ENCODE data around the gene CA5A.
"Not testable (repeated sequence)": the region's sequence is repeated elsewhere in the genome, so short reads cannot be mapped to it uniquely, and the experiment has no call there.

CA5A gene

GRCh38 chr16:87936375-87937230 is at the start of gene CA5A:
TSS of gene CA5A (minus strand) at chr16:87936529. CDS start at chr16:87936450, 79 bp downstream.
- in situ Hi-C loops (cut with MboI; ENCODE audit: low sequenced_read_pairs), result no loop called here

DNA sequence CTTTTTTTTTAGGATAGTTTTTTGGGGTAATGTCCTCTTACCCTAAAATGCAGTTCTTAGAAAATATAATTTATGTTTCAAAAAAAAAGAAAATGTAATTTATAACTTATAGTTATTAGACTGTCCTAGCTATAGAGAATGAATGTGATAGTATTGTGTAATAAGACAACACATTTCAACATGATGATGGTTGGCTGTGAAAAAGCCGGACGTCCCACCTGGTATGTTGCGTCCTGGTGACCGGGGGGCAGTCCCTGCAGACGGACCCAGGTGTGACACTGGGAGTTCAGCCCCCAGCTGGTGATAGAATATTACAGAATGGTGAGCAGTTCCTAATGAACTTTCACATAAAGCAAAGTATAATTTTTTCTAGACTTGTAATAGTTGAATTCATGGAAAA is 49.2 kb upstream of the CA5A start:
- in situ Hi-C loops (cut with MboI; ENCODE audit: low sequenced_read_pairs), result not testable (repeated sequence)

DNA sequence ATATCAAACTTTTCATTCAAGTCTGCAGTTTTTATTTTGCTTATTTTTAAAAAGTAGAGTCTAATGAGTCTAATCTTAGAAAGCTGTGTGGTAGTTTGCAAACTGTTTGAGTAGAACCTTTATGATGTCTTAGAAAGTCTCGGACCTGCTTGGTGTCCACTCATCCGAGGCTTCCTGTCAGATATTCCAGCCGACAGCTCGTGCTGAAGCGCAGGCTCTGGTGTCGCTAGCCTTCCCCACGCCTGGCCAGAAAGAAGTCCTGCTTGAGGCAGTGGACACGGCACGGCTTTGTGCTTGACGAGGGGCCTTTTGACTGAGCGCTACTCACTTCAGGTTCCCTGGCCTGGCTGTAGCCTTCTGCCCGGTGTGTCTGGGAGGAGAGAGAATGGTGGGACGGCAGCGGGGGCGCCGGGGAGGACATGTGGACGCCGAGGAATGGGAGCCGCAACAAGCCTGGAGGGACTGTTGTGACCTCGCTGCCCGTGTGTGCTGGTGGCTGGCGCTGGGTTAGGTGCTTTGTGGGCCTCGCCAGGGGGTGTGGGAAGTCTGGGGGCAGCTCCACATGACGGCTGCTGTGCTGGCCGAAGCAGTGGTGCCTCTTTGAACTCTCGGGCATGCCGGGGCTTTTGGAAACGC is 48.4 kb upstream of the CA5A start:
- in situ Hi-C loops (cut with MboI; ENCODE audit: low sequenced_read_pairs), result no loop called here

- in situ Hi-C loops (cut with MboI; ENCODE audit: low sequenced_read_pairs), result not testable (repeated sequence)
Observed at GRCh38 chr16:87984180-87984579, 47.9 kb upstream of the CA5A start.

DNA sequence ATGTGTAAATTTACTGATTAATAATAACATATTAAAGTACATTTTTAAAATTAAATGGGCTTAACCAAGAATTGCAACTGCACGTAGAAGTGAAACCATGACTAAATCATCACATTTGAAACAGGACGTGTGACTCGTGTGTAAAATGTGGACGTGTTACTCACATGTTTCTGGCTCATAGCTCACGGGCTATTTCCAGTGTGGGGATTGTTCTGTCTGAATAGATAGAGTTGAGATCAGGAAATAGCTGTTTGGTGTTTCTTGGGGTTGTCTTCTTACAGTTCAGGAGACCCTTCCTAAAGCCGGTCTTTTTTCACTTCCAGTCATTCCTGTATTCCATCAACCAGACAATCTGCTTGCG is 47.4 kb upstream of the CA5A start:
- in situ Hi-C loops (cut with MboI; ENCODE audit: low sequenced_read_pairs), result not testable (repeated sequence)

GRCh38 chr16:87983072-87983736 is 46.9 kb upstream of the CA5A start:
- in situ Hi-C loops (cut with MboI; ENCODE audit: low sequenced_read_pairs), result not testable (repeated sequence)

DNA sequence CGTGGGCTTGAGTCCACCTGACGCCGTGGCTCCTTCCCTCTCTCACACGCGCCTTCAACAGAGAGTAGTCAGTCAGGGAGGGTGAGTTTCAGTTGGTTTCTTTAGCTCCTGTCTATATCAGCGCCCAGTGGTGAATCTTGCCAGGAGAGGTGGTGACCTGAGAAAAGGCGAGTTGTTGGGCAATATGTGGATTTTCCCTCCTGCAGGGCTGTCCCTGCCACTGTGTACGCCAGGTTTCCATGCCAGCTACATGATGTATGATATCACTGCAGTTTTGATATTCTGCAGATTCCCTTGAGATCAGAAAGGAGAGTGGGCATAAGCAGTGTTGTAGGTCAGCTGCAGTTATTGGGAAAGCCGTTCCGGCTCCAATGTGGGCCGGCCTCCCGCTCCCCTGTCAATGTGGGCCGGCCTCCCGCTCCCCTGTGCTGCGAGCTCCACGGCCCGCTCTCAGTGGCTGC is 46.3 kb upstream of the CA5A start:
- in situ Hi-C loops (cut with MboI; ENCODE audit: low sequenced_read_pairs), result no loop called here

GRCh38 chr16:87981376-87981775 is 45.0 kb upstream of the CA5A start:
- in situ Hi-C loops (cut with MboI; ENCODE audit: low sequenced_read_pairs), result not testable (repeated sequence)

GRCh38 chr16:87979911-87980630 is 43.7 kb upstream of the CA5A start:
- in situ Hi-C loops (cut with MboI; ENCODE audit: low sequenced_read_pairs), result not testable (repeated sequence)

- in situ Hi-C loops (cut with MboI; ENCODE audit: low sequenced_read_pairs), result no loop called here
Observed at GRCh38 chr16:87979352-87979751, 43.0 kb upstream of the CA5A start.

- in situ Hi-C loops (cut with MboI; ENCODE audit: low sequenced_read_pairs), result no loop called here
Observed at GRCh38 chr16:87978127-87978526, 41.8 kb upstream of the CA5A start.

GRCh38 chr16:87976665-87977064 is 40.3 kb upstream of the CA5A start:
- in situ Hi-C loops (cut with MboI; ENCODE audit: low sequenced_read_pairs), result no loop called here

GRCh38 chr16:87974178-87974577 is 37.8 kb upstream of the CA5A start:
- in situ Hi-C loops (cut with MboI; ENCODE audit: low sequenced_read_pairs), result no loop called here

DNA sequence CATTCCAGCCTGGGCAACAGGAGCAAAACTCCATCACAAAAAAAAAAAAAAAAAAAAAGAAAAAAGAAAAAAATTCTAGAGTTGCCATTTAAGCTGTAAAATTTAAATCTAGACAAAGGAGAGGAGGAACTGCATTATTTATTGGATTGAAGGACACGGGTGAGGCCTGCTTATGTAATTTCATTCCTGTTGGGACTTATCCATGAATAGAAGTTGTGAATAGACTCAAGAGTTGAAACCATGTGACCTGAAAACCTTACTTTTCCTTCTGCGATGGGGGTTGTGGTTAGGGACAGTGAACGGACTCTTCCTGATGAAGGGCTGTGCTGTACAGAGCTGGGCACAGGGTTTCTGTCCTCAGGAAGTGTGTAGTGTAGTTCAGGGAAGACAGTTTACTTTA is 37.4 kb upstream of the CA5A start:
- in situ Hi-C loops (cut with MboI; ENCODE audit: low sequenced_read_pairs), result no loop called here

GRCh38 chr16:87971933-87972332 is 35.6 kb upstream of the CA5A start:
- in situ Hi-C loops (cut with MboI; ENCODE audit: low sequenced_read_pairs), result no loop called here

DNA sequence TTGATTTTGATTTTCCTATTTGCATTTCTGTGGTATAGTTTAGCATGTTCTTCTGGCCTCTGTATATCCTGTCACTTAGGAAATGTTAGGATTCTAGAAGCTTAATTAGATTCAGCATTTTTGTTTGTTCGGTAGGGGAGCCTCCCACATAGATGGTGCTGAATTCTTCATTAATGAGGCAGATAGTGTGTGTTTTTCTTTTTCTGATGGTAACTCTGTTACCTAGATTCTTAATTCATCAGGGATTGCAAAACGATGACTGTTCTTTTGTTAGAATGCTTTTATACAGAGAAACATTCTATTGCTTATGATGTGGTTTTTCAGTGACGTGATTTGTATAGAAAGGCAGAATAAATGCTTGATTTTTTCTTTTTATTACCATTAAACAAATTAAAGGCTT is 33.9 kb upstream of the CA5A start:
- in situ Hi-C loops (cut with MboI; ENCODE audit: low sequenced_read_pairs), result no loop called here

- in situ Hi-C loops (cut with MboI; ENCODE audit: low sequenced_read_pairs), result no loop called here
Observed at GRCh38 chr16:87968541-87968940, 32.2 kb upstream of the CA5A start.

DNA sequence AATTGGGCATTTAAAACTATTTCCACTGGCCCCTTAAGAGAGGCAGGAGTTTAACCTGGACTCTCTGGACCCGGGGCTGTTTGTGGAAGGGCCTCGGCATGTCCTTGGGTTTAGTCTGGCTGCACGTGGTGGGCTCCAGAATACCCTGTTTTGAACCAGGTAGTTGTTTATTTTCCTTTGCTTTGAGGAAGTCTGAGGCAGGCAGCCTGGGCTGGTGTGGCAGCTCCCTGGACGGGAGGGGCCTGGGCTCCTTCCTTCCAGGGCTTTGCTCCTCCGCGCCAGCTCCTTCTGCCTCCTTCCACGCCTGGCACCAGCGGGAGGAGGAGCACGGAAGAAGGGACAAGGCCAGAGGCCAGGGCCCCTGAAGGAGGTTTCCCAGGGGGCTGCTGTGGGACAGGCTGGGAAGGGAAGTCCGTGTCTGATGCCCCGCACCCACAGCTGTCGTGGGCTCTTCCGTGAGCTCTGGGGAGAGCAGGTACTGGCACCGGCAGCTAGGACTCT is 30.4 kb upstream of the CA5A start:
- in situ Hi-C loops (cut with MboI; ENCODE audit: low sequenced_read_pairs), result no loop called here

DNA sequence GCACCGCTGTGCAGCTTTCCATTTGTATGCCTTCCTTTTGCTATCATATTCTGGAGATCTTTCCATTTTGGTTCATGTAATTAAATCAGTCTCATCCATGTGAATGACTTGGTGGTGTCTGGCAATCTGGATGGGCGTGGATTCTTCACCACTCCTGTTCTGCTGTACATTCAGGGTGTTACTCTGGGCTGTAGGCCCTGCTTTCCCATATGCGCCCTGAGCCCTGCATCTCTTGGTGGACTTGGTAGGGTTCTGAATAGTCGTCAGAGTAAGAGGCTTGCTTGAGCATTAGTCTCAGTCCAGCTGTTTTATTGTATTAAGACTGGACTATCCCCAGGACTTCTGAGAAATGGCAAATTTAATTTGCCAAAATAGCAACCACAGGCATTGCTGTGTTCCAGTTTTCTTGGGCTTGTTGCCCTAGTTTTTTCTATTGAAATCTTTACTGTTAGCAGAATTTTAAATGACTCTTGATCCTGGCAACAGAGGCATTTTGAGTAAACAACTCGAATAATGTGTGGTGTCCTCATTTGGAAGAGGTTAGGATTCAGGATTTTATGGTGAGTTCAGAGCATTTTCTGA is 29.8 kb upstream of the CA5A start:
- in situ Hi-C loops (cut with MboI; ENCODE audit: low sequenced_read_pairs), result no loop called here

- in situ Hi-C loops (cut with MboI; ENCODE audit: low sequenced_read_pairs), result no loop called here
Observed at GRCh38 chr16:87965417-87965816, 29.1 kb upstream of the CA5A start.

Measured in HL-60/S4 treated with phorbol 12-myristate 13-acetate at 8.2 ng/mL for 4 days and 3 days (cell line).